ENCODE results near the gene APOL3. TPM values are rescaled to one million over a fixed set of nuclear protein-coding genes. Genes with fewer than 3 reads are reported as not detected.

The APOL3 gene
- total RNA-seq, 1 donor from 2014 or later: 2.3 TPM

- Mint-ChIP-seq H3K27ac (ENCODE audit: unreplicated experiment) (peak overlapping the region; percentile 98), H3K27me3 (ENCODE audit: low read depth, unreplicated experiment) (peaks cover 3% of the 10 kb centered on the region), H3K9me3 (ENCODE audit: unreplicated experiment) (peaks cover 5% of the 10 kb centered on the region), H3K36me3 (ENCODE audit: low read depth, unreplicated experiment) (no peaks in the 10 kb centered on the region), H3K4me3 (ENCODE audit: unreplicated experiment) (peak overlapping the region; percentile 45), H3K4me1 (ENCODE audit: low read depth, unreplicated experiment) (peaks cover 28% of the 10 kb centered on the region)
- Histone ChIP-seq H3K4me3 (ENCODE audit: insufficient read depth, low read depth, low read length) (peak overlapping the region; percentile 53), H3K36me3 (ENCODE audit: insufficient read depth, low read length) (no peaks in the 10 kb centered on the region), H3K27me3 (ENCODE audit: insufficient read depth, low read length) (no peaks in the 10 kb centered on the region), H3K9ac (ENCODE audit: low read length) (peak overlapping the region; percentile 79), H3K79me2 (ENCODE audit: insufficient read depth, low read length) (no peaks in the 10 kb centered on the region), H3K4me2 (ENCODE audit: low read length) (peak overlapping the region; percentile 93), H2AFZ (ENCODE audit: low read depth, low read length) (peak overlapping the region; percentile 87), H4K20me1 (ENCODE audit: insufficient read depth, low read length) (no peaks in the 10 kb centered on the region), H3K27ac (ENCODE audit: low read depth, low read length) (peak overlapping the region; percentile 79), H3K9me3 (ENCODE audit: insufficient read depth, low read depth, low read length) (no peaks in the 10 kb centered on the region), H3K4me1 (ENCODE audit: insufficient read depth, low read length) (peaks cover 11% of the 10 kb centered on the region)
- peak; percentile 64 for DNase-seq (ENCODE audit: low read depth)
- no peak for TF ChIP-seq CTCF (IDR thresholded peaks at IDR 0.05; ENCODE audit: insufficient read depth, low read depth, low read length)
- no peak for TF ChIP-seq EZH2 (IDR thresholded peaks at IDR 0.05; ENCODE audit: insufficient read depth, low read length)
- FAIRE-seq: no peak
These were observed 3.8 kb downstream of the APOL3 start for GRCh38 chr22:36156515-36157419.

GRCh38 chr22:36156119-36156514 lies 4.4 kb downstream of the APOL3 start:
- H3K4me2 ChIP-seq (ENCODE audit: low read length): peak overlapping the region; percentile 93
- no peaks in the 10 kb centered on the region for H3K27me3 ChIP-seq (ENCODE audit: insufficient read depth, low read length)
- peaks cover 7% of the 10 kb centered on the region for H3K9me3 Mint-ChIP-seq (ENCODE audit: unreplicated experiment)
- H3K4me1 Mint-ChIP-seq (ENCODE audit: low read depth, unreplicated experiment): peaks cover 28% of the 10 kb centered on the region
- no peak for FAIRE-seq
- H3K9ac ChIP-seq (ENCODE audit: low read length): peak overlapping the region; percentile 79
- H2AFZ ChIP-seq (ENCODE audit: low read depth, low read length): peak overlapping the region; percentile 87
- peaks cover 3% of the 10 kb centered on the region for H3K27me3 Mint-ChIP-seq (ENCODE audit: low read depth, unreplicated experiment)
- no peak for DNase-seq (ENCODE audit: low read depth)
- no peak overlapping the region for H3K27ac ChIP-seq (ENCODE audit: low read depth, low read length)
- H3K36me3 Mint-ChIP-seq (ENCODE audit: low read depth, unreplicated experiment): no peaks in the 10 kb centered on the region
- no peaks in the 10 kb centered on the region for H3K9me3 ChIP-seq (ENCODE audit: insufficient read depth, low read depth, low read length)
- no peaks in the 10 kb centered on the region for H3K79me2 ChIP-seq (ENCODE audit: insufficient read depth, low read length)
- peak overlapping the region; percentile 98 for H3K27ac Mint-ChIP-seq (ENCODE audit: unreplicated experiment)
- H4K20me1 ChIP-seq (ENCODE audit: insufficient read depth, low read length): no peaks in the 10 kb centered on the region
- no peaks in the 10 kb centered on the region for H3K36me3 ChIP-seq (ENCODE audit: insufficient read depth, low read length)
- peaks cover 11% of the 10 kb centered on the region for H3K4me1 ChIP-seq (ENCODE audit: insufficient read depth, low read length)
- TF ChIP-seq EZH2 (IDR thresholded peaks at IDR 0.05; ENCODE audit: insufficient read depth, low read length): no peak
- TF ChIP-seq CTCF (IDR thresholded peaks at IDR 0.05; ENCODE audit: insufficient read depth, low read depth, low read length): no peak
- H3K4me3 ChIP-seq (ENCODE audit: insufficient read depth, low read depth, low read length): peak overlapping the region; percentile 53
- H3K4me3 Mint-ChIP-seq (ENCODE audit: unreplicated experiment): no peak overlapping the region

- no peak overlapping the region for H3K27ac Mint-ChIP-seq (ENCODE audit: unreplicated experiment)
- Histone ChIP-seq H3K9me3 (ENCODE audit: insufficient read depth, low read depth, low read length) (no peaks in the 10 kb centered on the region), H3K36me3 (ENCODE audit: insufficient read depth, low read length) (no peaks in the 10 kb centered on the region), H3K27ac (ENCODE audit: low read depth, low read length) (no peak overlapping the region), H2AFZ (ENCODE audit: low read depth, low read length) (no peak overlapping the region), H3K9ac (ENCODE audit: low read length) (no peak overlapping the region), H3K27me3 (ENCODE audit: insufficient read depth, low read length) (no peaks in the 10 kb centered on the region), H3K4me3 (ENCODE audit: insufficient read depth, low read depth, low read length) (no peak overlapping the region), H4K20me1 (ENCODE audit: insufficient read depth, low read length) (no peaks in the 10 kb centered on the region), H3K79me2 (ENCODE audit: insufficient read depth, low read length) (no peaks in the 10 kb centered on the region), H3K4me1 (ENCODE audit: insufficient read depth, low read length) (peaks cover 11% of the 10 kb centered on the region), H3K4me2 (ENCODE audit: low read length) (no peak overlapping the region)
- peaks cover 10% of the 10 kb centered on the region for H3K9me3 Mint-ChIP-seq (ENCODE audit: unreplicated experiment)
- H3K4me1 Mint-ChIP-seq (ENCODE audit: low read depth, unreplicated experiment): peaks cover 27% of the 10 kb centered on the region
- no peak for DNase-seq (ENCODE audit: low read depth)
- TF ChIP-seq EZH2 (IDR thresholded peaks at IDR 0.05; ENCODE audit: insufficient read depth, low read length) (no peak), CTCF (IDR thresholded peaks at IDR 0.05; ENCODE audit: insufficient read depth, low read depth, low read length) (no peak)
- no peak for FAIRE-seq
- peaks cover 2% of the 10 kb centered on the region for H3K27me3 Mint-ChIP-seq (ENCODE audit: low read depth, unreplicated experiment)
- no peaks in the 10 kb centered on the region for H3K36me3 Mint-ChIP-seq (ENCODE audit: low read depth, unreplicated experiment)
- H3K4me3 Mint-ChIP-seq (ENCODE audit: unreplicated experiment): no peak overlapping the region
These were observed 4.9 kb downstream of the APOL3 start for GRCh38 chr22:36155702-36156101.
